H1 (cell line): ENCODE measurements around the gene OLIG2. TPM values are rescaled to one million over a fixed set of nuclear protein-coding genes. Genes with fewer than 3 reads are reported as not detected.

Experiments used
- RXRA ChIP-seq: IDR thresholded peaks from 2 replicates; pipeline ENCODE4 v1.6.1; 2011; ENCODE audit warnings: low read depth, mild to moderate bottlenecking, low read length, moderate library complexity; ENCODE audit not compliant: insufficient read depth
- SRF ChIP-seq: IDR thresholded peaks from 2 replicates; pipeline ENCODE4 v1.6.1; 2011; ENCODE audit warnings: mild to moderate bottlenecking, low read depth, low read length, moderate library complexity
- polyA plus RNA-seq, 7 experiments: library from polyadenylated mRNA; depleted of rRNA in 3 of 7; stranded (reverse) in 5 of 7; unstranded in 2 of 7; fragments of >200 nt in 5 of 7; fragments of 200-250 nt in 2 of 7; gene quantifications; 1 replicate in 5 of 7; 2 replicates in 1 of 7; 4 replicates in 1 of 7; pipeline versions ENCODE4 v1.2.1 to v1.2.3, GENCODE V29; 2011 to 2013; ENCODE audit warnings: missing spikeins in 2 of 7, mixed read lengths in 2 of 7
- total RNA-seq: library from RNA; stranded (reverse); fragmentation: NEBNext Ultra II Directional; extraction: Animal tissue kit (Norgen Biotek cat#: 25700); gene quantifications from 2 replicates; pipeline ENCODE4 v1.2.1, GENCODE V29; 2021

The OLIG2 gene
- total and polyA plus RNA-seq, 2 of the 8 experiments (the other 6 are each of a cell fraction or from before 2014, with no cell fraction given), result 0.79 TPM; not detected in 1

DNA sequence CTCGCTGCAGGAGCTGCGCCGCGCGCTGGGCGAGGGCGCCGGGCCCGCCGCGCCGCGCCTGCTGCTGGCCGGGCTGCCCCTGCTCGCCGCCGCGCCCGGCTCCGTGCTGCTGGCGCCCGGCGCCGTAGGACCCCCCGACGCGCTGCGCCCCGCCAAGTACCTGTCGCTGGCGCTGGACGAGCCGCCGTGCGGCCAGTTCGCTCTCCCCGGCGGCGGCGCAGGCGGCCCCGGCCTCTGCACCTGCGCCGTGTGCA, 44.9 kb downstream of the OLIG2 start (continued):
- TF ChIP-seq SRF, result no peak
- TF ChIP-seq RXRA, result no peak
